GM21528 (cell line): ENCODE data around the gene GLCE.
"Not testable (repeated sequence)": the region's sequence is repeated elsewhere in the genome, so short reads cannot be mapped to it uniquely, and the experiment has no call there.

Experiments used
- ATAC-seq: cut with Tn5 transposase; IDR thresholded peaks from one replicate; pipeline ENCODE4 v1.9.1; 2021; ENCODE audit warnings: mild to moderate bottlenecking, moderate library complexity; ENCODE audit not compliant: unreplicated experiment, low FRiP score

GLCE gene

GRCh38 chr15:69293741-69294615 lies 133.5 kb downstream of the GLCE start:
- no peak for ATAC-seq

- no peak for ATAC-seq
Measured at GRCh38 chr15:69296606-69297005, 136.2 kb downstream of the GLCE start.

GRCh38 chr15:69297642-69298353 lies 137.4 kb downstream of the GLCE start:
- ATAC-seq = no peak

GRCh38 chr15:69298354-69298696 lies 137.9 kb downstream of the GLCE start:
- ATAC-seq = no peak

- ATAC-seq = no peak
Measured at GRCh38 chr15:69298697-69299441, 138.4 kb downstream of the GLCE start, which contains the start of gene PAQR5. Gene PAQR5, plus strand, starts transcription at chr15:69298912. Its CDS starts 61,169 bp downstream, at chr15:69360081.

GRCh38 chr15:69299451-69299886 lies 139.0 kb downstream of the GLCE start:
- ATAC-seq = no peak

- no peak for ATAC-seq
Measured at GRCh38 chr15:69299943-69300588, 139.6 kb downstream of the GLCE start.

- not testable (repeated sequence) for ATAC-seq
Measured at GRCh38 chr15:69301101-69301500, 140.7 kb downstream of the GLCE start.

- ATAC-seq = not testable (repeated sequence)
Measured at GRCh38 chr15:69302087-69302486, 141.7 kb downstream of the GLCE start.

GRCh38 chr15:69302929-69303328 lies 142.5 kb downstream of the GLCE start:
- no peak for ATAC-seq

GRCh38 chr15:69303337-69304181 lies 143.1 kb downstream of the GLCE start:
- ATAC-seq = no peak

- no peak for ATAC-seq
Measured at GRCh38 chr15:69304182-69304545, 143.7 kb downstream of the GLCE start.

GRCh38 chr15:69305204-69305931 lies 144.9 kb downstream of the GLCE start:
- ATAC-seq = no peak

- ATAC-seq = no peak
Measured at GRCh38 chr15:69305933-69306568, 145.6 kb downstream of the GLCE start.

GRCh38 chr15:69307939-69308338 lies 147.5 kb downstream of the GLCE start:
- no peak for ATAC-seq

GRCh38 chr15:69308949-69309348 lies 148.5 kb downstream of the GLCE start:
- ATAC-seq = no peak

GRCh38 chr15:69311319-69311721 lies 150.9 kb downstream of the GLCE start:
- ATAC-seq = no peak

GRCh38 chr15:69313432-69314000 lies 153.1 kb downstream of the GLCE start:
- ATAC-seq = no peak
